CD14-positive monocyte (primary cell): ENCODE results near the gene SYCE1. TPM values are rescaled to one million over a fixed set of nuclear protein-coding genes. Genes with fewer than 3 reads are reported as not detected.

Experiments
- DNase-seq, 3 donors: peaks; one replicate each; pipeline ENCODE4 v3.0.0-alpha.2; 2011 to 2022
- H2AFZ ChIP-seq: 2 replicates; pipeline ENCODE4 v1.6.0; 2012; ENCODE audit warnings: mild to moderate bottlenecking, low read depth, low read length, inconsistent platforms; ENCODE audit not compliant: insufficient read depth, poor library complexity, severe bottlenecking
- H3K27ac ChIP-seq, 2 donors: 1 replicate in 1 of 2; 2 replicates in 1 of 2; pipeline ENCODE4 v1.5.1; 2012 to 2013; ENCODE audit warnings: low read length in 2 of 2, control low read depth in 1 of 2, inconsistent platforms in 1 of 2, low read depth in 1 of 2, mild to moderate bottlenecking in 1 of 2
- H3K27me3 ChIP-seq, 2 donors: one replicate each; pipeline versions ENCODE4 v1.6.0 to v1.6.1; 2011 to 2013; ENCODE audit warnings: low read length in 2 of 2; ENCODE audit not compliant: control insufficient read depth in 2 of 2, insufficient read depth in 2 of 2
- H3K36me3 ChIP-seq, 2 donors: replicated peaks in 1 of 2; 1 replicate in 1 of 2; 2 replicates in 1 of 2; pipeline versions ENCODE4 v1.5.1 to v1.6.1; 2012 to 2013; ENCODE audit warnings: low read length in 2 of 2, control low read depth in 1 of 2, inconsistent platforms in 1 of 2, mild to moderate bottlenecking in 1 of 2; ENCODE audit not compliant: insufficient read depth in 2 of 2, control insufficient read depth in 1 of 2
- H3K4me1 ChIP-seq, 2 donors: 1 replicate in 1 of 2; 2 replicates in 1 of 2; pipeline versions ENCODE4 v1.5.1 to v1.6.1; 2012 to 2013; ENCODE audit warnings: low read length in 2 of 2, control low read depth in 1 of 2, inconsistent platforms in 1 of 2, mild to moderate bottlenecking in 1 of 2, moderate library complexity in 1 of 2; ENCODE audit not compliant: insufficient read depth in 2 of 2, control insufficient read depth in 1 of 2
- H3K4me2 ChIP-seq: replicated peaks from 2 replicates; pipeline ENCODE3; 2012; ENCODE audit warnings: low read length, moderate library complexity, mild to moderate bottlenecking; ENCODE audit not compliant: poor library complexity, severe bottlenecking; ENCODE audit errors: extremely low read depth
- H3K4me3 ChIP-seq, 3 experiments: fragments of 200-600 bp in 1 of 3; sonication (generic) in 1 of 3; replicated peaks in 1 of 3; 1 replicate in 2 of 3; 2 replicates in 1 of 3; pipeline ENCODE4 v1.5.1; 2011 to 2013; ENCODE audit warnings: low read length in 3 of 3, mild to moderate bottlenecking in 3 of 3, control low read depth in 2 of 3, low read depth in 2 of 3, inconsistent platforms in 1 of 3, moderate library complexity in 1 of 3
- H3K79me2 ChIP-seq: 2 replicates; pipeline ENCODE4 v1.6.0; 2012; ENCODE audit warnings: mild to moderate bottlenecking, control low read depth, inconsistent platforms, low read length, moderate library complexity; ENCODE audit not compliant: insufficient read depth
- H3K9ac ChIP-seq: 2 replicates; pipeline ENCODE4 v1.6.0; 2017; ENCODE audit warnings: low read length, mild to moderate bottlenecking; ENCODE audit not compliant: insufficient read depth, poor library complexity, severe bottlenecking
- H3K9me3 ChIP-seq, 2 donors: replicated peaks in 1 of 2; 1 replicate in 1 of 2; 2 replicates in 1 of 2; pipeline versions ENCODE4 v1.5.1 to v1.6.1; 2012 to 2013; ENCODE audit warnings: low read length in 2 of 2, control low read depth in 1 of 2; ENCODE audit not compliant: control insufficient read depth in 1 of 2, insufficient read depth in 1 of 2
- H4K20me1 ChIP-seq: 2 replicates; pipeline ENCODE4 v1.6.0; 2012; ENCODE audit warnings: mild to moderate bottlenecking, low read length, control low read depth, moderate library complexity; ENCODE audit not compliant: insufficient read depth
- H3K27ac Mint-ChIP-seq, 7 donors: one replicate each; pipeline ENCODE4 v1.8.0; 2020; ENCODE audit warnings: mild to moderate bottlenecking in 7 of 7, mixed read lengths in 7 of 7, moderate library complexity in 6 of 7, inconsistent platforms in 2 of 7
- H3K27me3 Mint-ChIP-seq, 3 donors: one replicate each; pipeline ENCODE4 v1.8.0; 2021 to 2022; ENCODE audit warnings: low read depth in 3 of 3, mild to moderate bottlenecking in 3 of 3, mixed read lengths in 3 of 3, moderate library complexity in 3 of 3, inconsistent platforms in 1 of 3
- H3K36me3 Mint-ChIP-seq, 2 donors: one replicate each; pipeline ENCODE4 v1.8.0; 2020; ENCODE audit warnings: mixed read lengths in 2 of 2, inconsistent platforms in 1 of 2, mild to moderate bottlenecking in 1 of 2
- H3K4me1 Mint-ChIP-seq: one replicate; pipeline ENCODE4 v1.8.0; 2020; ENCODE audit warnings: mild to moderate bottlenecking, mixed read lengths
- H3K4me3 Mint-ChIP-seq, 2 donors: one replicate each; pipeline ENCODE4 v1.8.0; 2020; ENCODE audit warnings: mild to moderate bottlenecking in 2 of 2, mixed read lengths in 2 of 2, moderate library complexity in 1 of 2
- H3K9me3 Mint-ChIP-seq, 7 donors: one replicate each; pipeline ENCODE4 v1.8.0; 2020 to 2022; ENCODE audit warnings: mixed read lengths in 7 of 7, mild to moderate bottlenecking in 6 of 7, moderate library complexity in 6 of 7, inconsistent platforms in 2 of 7
- CTCF ChIP-seq: fragments of 200-600 bp; IDR thresholded peaks from one replicate; pipeline ENCODE4 v1.8.0; 2022; ENCODE audit warnings: antibody characterized with exemption, mild to moderate bottlenecking
- WGBS: methylation state at CpG from one replicate; pipeline ENCODE4 v1.1.5; 2013; ENCODE audit warnings: missing lambda C conversion rate; ENCODE audit not compliant: insufficient coverage; 5-methylcytosine and 5-hydroxymethylcytosine counted together
- intact Hi-C, 2 donors: fragments of 100-400 bp; cut with micrococcal nuclease; formaldehyde crosslinking; loops; one replicate each; pipeline versions ENCODE4 v1.15.0 to v1.15.1; 2023
- polyA plus RNA-seq, 3 donors: library from polyadenylated mRNA; depleted of rRNA in 1 of 3; unstranded in 2 of 3; stranded (reverse) in 1 of 3; fragments of 300-500 nt in 2 of 3; fragments of >200 nt in 1 of 3; fragmentation: Illumina TruSeq in 2 of 3; gene quantifications; 1 replicate in 2 of 3; 2 replicates in 1 of 3; pipeline ENCODE4 v1.2.3, GENCODE V29; 2012 to 2021

Gene SYCE1
- polyA plus RNA-seq, 3 donors = 0.12 TPM; not detected in 2

GRCh38 chr10:133557381-133557780, 8.0 kb downstream of the SYCE1 start:
- no peak overlapping the region for H3K27ac ChIP-seq
- no peaks in the 10 kb centered on the region for H4K20me1 ChIP-seq
- H3K4me1 ChIP-seq = no peaks in the 10 kb centered on the region
- peaks cover 9 to 10% (median 10%) of the 10 kb centered on the region in 3 donors for H3K27me3 Mint-ChIP-seq
- WGBS = 71% methylated on average over 1 of the region's 3 CpGs
- no peaks in the 10 kb centered on the region for H3K4me1 Mint-ChIP-seq
- no peaks in the 10 kb centered on the region for H3K36me3 ChIP-seq
- peaks cover 0 to 2% (median 0%) of the 10 kb centered on the region in 7 donors for H3K9me3 Mint-ChIP-seq
- no peaks in the 10 kb centered on the region for H3K27me3 ChIP-seq
- no peak overlapping the region for H3K4me2 ChIP-seq
- no peak for DNase-seq
- H3K36me3 Mint-ChIP-seq = no peaks in the 10 kb centered on the region
- peak overlapping the region in 1 of 2 donors; percentile 1 for H3K4me3 Mint-ChIP-seq
- no peak overlapping the region for H3K9ac ChIP-seq
- intact Hi-C loops = no loop called here
- H2AFZ ChIP-seq = no peak overlapping the region
- H3K4me3 ChIP-seq = no peak overlapping the region
- no peaks in the 10 kb centered on the region for H3K79me2 ChIP-seq
- no peak for TF ChIP-seq CTCF
- no peak overlapping the region for H3K27ac Mint-ChIP-seq
- H3K9me3 ChIP-seq = no peaks in the 10 kb centered on the region

- H3K27ac ChIP-seq = no peak overlapping the region
- no peaks in the 10 kb centered on the region for H3K36me3 ChIP-seq
- Mint-ChIP-seq H3K4me1 (no peaks in the 10 kb centered on the region), H3K4me3 (no peak overlapping the region), H3K9me3 (peaks cover 0 to 2% (median 0%) of the 10 kb centered on the region in 7 donors), H3K27me3 (peaks cover 6 to 10% (median 10%) of the 10 kb centered on the region in 3 donors), H3K27ac (no peak overlapping the region), H3K36me3 (no peaks in the 10 kb centered on the region)
- WGBS = 49% methylated on average over 8 of the region's 8 CpGs
- H2AFZ ChIP-seq = no peak overlapping the region
- no peaks in the 10 kb centered on the region for H3K4me1 ChIP-seq
- no peak overlapping the region for H3K4me3 ChIP-seq
- no peaks in the 10 kb centered on the region for H3K79me2 ChIP-seq
- H4K20me1 ChIP-seq = no peaks in the 10 kb centered on the region
- intact Hi-C loops = no loop called here
- H3K27me3 ChIP-seq = no peaks in the 10 kb centered on the region
- no peaks in the 10 kb centered on the region for H3K9me3 ChIP-seq
- H3K4me2 ChIP-seq = no peak overlapping the region
- DNase-seq = no peak
- no peak for TF ChIP-seq CTCF
- H3K9ac ChIP-seq = no peak overlapping the region
Measured at GRCh38 chr10:133555521-133555920, 9.9 kb downstream of the SYCE1 start.
